NCI-H748 (cell line): ENCODE measurements around the gene SUN5.

Experiments used
- DNase-seq: peaks from one replicate; lab custom pipeline; 2025; ENCODE audit not compliant: unreplicated experiment; lab: John Stamatoyannopoulos, UW

Gene SUN5

GRCh38 chr20:33026779-33027759 is 22.8 kb upstream of the SUN5 start:
- no peak for DNase-seq

- no peak for DNase-seq
Observed at GRCh38 chr20:33026072-33026778, 22.0 kb upstream of the SUN5 start.

- no peak for DNase-seq
Observed at GRCh38 chr20:33025318-33025876, 21.2 kb upstream of the SUN5 start.

- DNase-seq: no peak
Observed at GRCh38 chr20:33024609-33025317, 20.5 kb upstream of the SUN5 start.

GRCh38 chr20:33024243-33024560 is 20.0 kb upstream of the SUN5 start:
- DNase-seq: no peak

GRCh38 chr20:33023439-33024242 is 19.4 kb upstream of the SUN5 start:
- no peak for DNase-seq

GRCh38 chr20:33022694-33023438 is 18.6 kb upstream of the SUN5 start:
- DNase-seq: no peak

- no peak for DNase-seq
Observed at GRCh38 chr20:33022289-33022688, 18.1 kb upstream of the SUN5 start.

- DNase-seq: no peak
Observed at GRCh38 chr20:33021879-33022278, 17.6 kb upstream of the SUN5 start.

- DNase-seq: no peak
Observed at GRCh38 chr20:33020278-33021161, 16.3 kb upstream of the SUN5 start.

GRCh38 chr20:33019465-33020277 is 15.4 kb upstream of the SUN5 start:
- peak; percentile 22 for DNase-seq

- no peak for DNase-seq
Observed at GRCh38 chr20:33018169-33018931, 14.1 kb upstream of the SUN5 start.

GRCh38 chr20:33017542-33017941 is 13.3 kb upstream of the SUN5 start:
- no peak for DNase-seq

- no peak for DNase-seq
Observed at GRCh38 chr20:33016581-33017109, 12.4 kb upstream of the SUN5 start.

GRCh38 chr20:33015700-33016580 is 11.7 kb upstream of the SUN5 start:
- no peak for DNase-seq

- no peak for DNase-seq
Observed at GRCh38 chr20:33015114-33015484, 10.9 kb upstream of the SUN5 start.
